HG03521 (cell line): ENCODE results near the gene AKAP17A.
A peak's percentile ranks its signal among the peaks of the same experiment; 100 is the strongest.

ENCODE experiments used
- ATAC-seq: cut with Tn5 transposase; IDR thresholded peaks from one replicate; pipeline ENCODE4 v1.9.1; 2021; ENCODE audit warnings: mild to moderate bottlenecking, moderate library complexity; ENCODE audit not compliant: unreplicated experiment

AKAP17A gene

DNA sequence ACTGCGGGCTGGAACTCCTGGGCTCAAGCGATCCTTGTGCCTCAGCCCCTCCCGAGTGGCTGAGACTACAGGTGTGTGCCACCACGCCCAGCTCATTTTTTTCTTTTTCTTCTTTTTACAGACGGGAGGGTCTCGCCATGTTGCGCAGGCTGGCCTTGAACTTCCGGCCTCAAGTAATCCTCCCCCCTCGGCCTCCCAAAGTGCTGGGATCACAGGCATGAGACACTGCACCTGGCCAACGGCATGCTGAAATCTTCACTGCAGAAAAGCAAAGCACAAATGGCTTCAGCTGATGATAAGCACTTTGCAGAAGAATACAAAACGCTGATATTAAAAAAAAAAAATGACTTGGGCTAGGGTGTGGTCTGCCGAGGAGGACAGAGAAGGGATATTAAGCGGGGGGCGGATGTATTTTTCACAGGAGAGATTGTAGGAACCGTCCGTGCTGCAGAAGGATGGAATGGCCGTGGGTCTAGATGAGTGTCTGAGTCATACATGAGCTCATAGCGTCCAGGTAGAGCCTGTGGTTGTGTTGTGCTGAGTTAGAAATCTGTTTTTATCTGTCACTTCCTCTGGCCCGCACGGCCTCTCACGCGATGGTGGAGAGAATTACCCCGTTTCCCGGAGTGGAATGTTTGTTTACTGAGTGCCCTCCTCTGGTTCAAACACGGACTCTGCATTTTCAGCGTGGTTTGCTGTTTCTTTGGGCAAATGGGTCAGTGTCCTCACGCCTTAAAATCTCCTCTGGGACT lies 8.5 kb upstream of the AKAP17A start:
- peak; percentile 76 for ATAC-seq

DNA sequence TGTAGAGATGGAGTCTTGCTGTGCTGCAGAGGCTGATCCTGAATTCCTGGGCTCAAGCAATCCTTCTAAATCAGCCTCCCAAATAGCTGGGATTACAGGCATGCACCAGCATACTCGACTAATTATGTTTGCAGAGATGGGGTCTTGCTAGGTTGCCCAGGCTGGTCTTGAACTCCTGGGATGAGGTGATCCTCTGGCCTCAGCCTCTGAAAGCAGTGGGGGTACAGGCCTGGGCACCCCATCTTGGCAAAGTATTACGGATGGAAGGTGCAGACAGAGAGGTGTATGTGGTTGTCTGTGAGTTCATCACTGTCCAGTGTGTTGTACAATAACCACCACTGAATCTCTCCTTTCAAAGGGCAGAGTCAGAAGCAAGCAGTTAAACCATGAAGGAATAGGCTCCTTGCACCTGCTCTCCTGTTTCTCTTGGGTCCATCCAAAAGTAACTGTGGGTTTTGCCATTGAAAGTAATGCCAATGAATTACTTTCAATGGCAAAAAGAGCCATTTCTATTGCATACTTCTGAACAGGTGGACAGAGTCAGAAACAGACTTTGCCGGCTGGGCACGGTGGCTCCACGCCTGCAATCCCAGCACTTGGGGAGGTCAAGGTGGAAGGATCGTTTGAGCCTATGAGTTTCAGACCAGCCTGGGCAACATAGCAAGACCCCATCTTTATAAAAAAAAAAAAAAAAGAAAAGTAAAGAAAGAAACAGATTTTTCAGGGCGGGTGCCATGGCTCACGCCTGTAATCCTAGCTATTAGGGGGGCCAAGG lies 7.0 kb upstream of the AKAP17A start:
- ATAC-seq: no peak

DNA sequence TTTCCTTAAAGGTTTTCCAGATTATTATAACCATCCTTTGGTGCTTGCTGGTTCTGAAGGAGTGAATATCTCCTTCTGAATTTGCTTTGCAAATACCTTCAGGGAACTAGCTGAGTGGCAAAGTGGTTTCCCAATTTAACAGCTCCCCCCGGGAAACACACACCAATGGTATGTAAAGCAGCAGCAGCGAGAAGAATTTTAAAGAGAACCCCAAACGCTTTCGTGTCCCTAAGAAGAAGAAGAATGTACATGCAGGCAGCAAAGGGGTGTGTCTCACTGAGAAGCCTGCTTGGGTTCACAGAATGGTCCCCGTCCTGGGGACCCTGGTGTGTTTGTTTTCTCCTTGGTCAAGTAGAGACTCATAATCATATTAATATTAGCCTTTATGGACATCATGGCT lies 4.2 kb upstream of the AKAP17A start:
- ATAC-seq: no peak

DNA sequence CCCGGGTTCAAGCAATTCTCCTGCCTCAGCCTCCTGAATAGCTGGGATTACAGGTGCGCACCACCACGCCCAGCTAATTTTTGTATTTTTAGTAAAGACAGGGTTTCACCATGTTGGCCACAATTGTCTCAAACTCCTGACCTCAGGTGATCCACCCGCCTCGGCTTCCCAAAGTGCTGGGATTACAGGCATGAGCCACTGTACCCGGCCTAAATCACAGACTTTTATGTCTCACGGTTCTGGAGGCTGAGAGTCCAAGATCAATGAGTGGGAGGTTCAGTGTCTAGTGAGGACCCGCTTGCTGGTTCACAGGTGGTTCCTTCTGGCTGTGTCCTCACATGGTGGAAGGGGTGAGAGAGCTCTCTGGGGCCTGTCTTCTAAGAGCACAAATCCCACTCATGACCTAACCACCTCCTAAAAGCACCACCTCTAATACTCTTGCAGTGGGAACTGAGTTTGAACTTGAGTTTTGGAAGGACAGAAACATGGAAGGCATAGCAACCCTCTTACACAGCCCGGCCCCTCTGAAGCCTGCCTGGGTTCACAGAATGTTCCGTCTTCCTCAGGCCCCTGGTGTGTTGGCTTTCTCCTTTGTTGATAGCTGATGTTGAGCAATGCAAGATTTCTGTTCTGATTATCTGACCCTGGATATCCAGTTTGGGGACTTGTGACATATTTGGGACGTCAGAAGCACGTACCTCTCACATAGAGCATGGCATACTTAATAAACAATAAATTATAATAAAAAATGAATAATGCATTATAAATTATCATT lies 1.9 kb upstream of the AKAP17A start:
- no peak for ATAC-seq

DNA sequence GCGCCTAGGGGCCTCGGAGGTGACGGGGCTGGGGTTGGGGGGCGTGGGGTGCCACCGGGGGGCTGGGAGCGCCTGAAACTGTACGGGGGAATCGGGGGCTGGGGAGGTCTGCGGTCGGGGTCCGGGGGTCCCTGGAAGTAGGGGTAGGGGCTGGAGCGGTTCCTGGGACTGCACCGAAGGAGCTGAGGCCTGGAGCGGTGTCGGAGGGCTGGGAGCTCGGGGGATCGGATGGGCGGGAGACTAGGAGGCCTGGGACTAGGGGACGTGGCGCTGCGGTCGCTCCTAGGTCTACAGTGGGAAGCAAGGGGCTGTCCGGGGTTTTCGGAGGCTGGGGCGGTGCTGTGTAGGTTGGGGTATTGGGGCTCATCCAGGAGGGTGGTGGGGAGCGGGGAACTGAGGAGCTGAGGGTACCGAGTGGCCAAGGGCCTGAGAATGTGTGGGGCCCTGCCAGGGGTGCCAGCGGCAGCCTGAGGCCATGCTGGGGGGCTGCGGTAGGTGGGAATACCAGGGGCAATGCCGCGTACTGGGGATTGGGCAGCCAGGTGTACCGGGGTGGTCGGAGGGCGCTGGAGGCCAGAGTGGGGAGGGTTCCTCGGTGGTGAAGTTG lies 562 bp downstream of the AKAP17A start:
- no peak for ATAC-seq

DNA sequence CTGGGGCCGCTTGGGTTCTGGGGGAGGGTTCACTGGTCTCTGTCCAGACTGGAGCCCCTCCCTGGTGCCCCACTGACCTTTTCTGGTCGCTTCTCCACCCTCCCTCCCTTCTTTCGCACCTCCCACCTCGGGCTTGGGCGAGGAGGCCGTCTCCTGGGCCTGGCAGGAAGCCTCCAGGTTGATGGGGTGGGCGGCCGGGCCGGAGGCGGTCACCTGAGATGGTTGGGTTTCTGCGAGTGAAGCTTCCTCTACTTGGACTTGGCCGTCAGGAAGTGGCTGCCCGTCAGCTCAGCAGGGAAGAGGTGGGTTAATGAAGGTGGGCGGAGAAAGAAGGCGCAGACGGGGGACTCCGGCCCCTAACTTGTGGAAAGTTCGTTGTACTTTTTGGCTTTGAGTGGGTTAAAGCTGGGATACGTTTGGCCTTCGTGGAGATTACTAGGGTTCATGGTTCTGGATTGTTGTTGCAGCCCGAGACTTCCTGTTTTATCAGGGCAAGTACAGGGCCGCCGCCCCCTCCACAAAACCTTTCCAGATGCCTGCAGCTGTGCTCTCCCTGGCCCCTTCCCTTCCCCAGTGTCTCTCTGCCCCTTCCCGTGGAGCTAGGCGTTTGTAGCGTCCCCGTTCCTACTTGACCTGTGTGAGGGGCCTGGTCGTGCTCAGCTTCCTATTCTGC lies 1.2 kb downstream of the AKAP17A start:
- ATAC-seq: no peak

DNA sequence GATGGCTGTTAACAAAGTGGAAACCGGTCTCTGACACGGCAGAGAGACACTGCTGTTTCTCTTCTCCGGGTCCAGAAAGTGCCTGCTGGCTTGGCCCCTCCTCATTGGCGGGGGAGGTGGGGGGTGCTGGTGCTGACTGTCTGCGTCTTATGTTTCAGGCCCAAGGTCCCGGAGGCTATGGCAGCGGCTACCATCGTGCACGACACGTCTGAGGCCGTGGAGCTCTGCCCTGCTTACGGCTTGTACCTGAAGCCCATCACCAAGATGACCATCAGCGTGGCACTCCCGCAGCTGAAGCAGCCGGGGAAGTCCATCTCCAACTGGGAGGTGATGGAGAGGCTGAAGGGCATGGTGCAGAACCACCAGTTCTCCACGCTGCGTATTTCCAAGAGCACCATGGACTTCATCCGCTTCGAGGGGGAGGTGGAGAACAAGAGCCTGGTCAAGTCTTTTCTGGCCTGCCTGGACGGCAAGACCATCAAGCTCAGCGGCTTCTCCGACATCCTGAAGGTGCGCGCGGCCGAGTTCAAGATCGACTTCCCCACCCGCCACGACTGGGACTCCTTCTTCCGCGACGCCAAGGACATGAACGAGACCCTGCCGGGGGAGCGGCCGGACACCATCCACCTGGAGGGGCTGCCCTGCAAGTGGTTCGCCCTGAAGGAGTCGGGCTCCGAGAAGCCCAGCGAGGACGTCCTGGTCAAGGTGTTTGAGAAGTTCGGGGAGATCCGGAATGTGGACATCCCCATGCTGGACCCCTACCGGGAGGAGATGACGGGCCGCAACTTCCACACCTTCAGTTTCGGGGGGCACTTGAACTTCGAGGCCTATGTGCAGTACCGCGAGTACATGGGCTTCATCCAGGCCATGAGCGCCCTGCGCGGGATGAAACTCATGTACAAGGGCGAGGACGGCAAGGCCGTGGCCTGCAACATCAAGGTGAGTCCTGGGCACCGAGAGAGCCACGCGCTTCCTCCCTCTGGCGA lies 2.2 kb downstream of the AKAP17A start:
- no peak for ATAC-seq

DNA sequence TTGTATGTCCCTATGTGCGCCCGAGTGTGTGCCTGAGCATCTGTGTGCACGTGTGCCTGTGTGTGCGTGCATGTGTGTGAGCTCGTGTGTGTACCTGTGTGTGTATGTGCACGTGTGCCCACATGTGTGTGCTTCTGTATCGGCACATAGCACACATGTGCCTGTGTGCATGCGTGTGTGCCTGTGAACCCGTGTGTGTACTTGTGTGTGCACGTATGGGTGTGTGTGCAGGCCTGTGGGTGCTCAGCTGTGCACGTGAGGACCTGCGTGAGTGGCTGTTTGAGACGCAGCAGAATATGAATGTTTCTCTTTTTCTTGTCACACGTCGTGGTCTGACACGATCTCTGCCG lies 4.3 kb downstream of the AKAP17A start:
- no peak for ATAC-seq

DNA sequence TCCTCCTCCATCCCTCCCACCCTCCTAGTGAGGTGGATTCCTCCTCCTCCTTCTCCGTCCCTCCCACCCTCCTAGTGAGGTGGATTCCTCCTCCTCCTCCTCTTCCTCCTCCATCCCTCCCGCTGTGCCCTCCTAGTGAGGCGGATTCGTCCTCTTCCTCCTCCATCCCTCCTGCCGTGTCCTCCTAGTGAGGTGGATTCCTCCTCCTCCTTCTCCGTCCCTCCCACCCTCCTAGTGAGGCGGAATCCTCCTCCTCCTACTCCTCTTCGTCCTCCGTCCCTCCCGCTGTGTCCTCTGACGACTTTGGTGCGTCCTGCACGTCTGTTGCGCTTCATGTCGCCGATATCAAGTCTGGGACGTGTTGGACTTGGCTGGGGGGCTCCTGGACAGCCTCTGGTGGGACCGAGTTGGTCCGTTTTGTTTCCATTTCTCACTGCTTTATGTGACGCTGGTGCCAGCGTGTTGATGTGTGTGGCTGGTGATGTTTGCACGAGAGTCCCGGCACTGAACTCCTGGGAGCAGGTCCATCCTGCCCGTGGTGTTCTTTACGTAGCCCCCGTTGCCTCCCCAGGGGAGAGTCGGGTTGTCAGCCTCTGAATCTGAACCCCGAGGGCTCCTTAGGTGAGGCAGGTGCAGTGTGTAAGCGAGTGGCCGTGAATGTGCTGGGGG lies 5.4 kb downstream of the AKAP17A start:
- ATAC-seq: no peak

DNA sequence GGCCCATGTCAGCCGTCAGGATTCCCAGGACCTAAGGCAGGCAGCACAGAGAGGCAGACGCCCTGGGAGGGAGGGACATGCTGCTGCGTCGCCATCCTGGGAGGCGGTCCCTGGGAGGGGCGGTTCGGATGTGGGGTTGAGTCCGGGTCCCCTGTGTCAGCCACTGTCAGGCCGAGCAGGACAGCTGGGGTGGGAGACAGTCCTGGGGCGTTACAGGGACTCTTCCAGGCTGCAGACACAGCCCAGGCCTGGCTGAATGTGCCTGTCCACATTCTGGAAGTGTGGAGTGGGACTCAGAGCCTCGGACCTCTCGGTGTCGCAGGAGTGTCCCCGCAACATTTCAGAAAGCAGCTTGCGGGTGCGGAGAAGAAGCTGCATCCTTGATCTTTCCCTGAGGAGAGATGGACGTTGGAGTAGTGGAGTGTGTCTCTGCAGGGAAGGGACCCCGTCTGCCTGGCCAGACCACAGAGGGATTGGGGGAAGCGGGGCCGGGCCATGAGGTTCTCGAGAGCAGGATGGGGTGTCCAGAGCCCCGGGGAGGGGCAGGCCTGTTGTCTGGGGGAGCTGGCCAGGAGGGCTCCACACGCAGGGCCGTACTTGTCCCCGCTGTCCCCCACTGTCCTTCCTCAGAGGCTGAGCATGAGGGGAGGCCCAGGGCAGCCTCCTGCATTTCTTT lies 6.1 kb downstream of the AKAP17A start:
- no peak for ATAC-seq

DNA sequence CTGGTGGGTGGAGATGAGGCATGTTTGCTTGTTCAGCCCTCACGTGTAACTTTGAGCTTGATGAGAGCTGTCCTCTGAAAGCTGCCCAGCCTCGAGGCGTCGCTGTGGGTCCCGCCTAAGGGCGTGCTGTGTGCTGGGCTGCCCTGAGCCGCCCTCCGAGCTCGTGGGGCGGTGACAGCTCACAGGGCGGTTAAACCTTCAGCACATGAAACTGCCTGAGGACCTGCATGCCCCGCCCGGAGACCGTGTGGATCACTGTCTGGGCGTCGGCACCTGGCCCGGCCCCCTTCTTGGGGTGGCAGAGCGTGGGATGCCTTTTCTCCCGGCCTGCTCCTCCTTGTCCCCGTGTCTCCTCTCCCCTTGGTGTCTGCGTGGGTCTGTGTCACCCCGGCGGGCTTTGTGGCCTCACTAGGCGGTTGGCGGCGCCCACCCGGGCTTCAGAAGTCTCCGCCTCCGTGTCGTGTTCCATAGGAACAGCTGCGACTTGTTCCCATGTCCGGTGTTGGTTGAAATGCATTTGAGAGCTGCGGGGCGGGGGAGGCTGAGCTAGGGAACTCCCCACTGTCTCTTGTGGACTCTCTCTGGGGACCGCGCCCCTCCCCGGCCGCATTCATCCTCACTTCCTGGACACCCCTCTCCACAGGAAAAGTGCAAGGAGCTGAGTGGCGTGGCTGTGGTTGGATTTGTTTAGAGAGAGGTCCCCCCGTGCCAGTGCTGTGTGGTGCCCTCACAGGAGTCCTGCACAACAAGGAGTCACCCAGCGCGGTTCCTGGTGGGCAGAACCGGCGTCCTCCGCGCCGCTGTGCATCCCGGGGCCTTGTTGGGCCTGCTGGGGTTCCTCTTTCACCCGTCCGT lies 6.8 kb downstream of the AKAP17A start:
- peak; percentile 63 for ATAC-seq

DNA sequence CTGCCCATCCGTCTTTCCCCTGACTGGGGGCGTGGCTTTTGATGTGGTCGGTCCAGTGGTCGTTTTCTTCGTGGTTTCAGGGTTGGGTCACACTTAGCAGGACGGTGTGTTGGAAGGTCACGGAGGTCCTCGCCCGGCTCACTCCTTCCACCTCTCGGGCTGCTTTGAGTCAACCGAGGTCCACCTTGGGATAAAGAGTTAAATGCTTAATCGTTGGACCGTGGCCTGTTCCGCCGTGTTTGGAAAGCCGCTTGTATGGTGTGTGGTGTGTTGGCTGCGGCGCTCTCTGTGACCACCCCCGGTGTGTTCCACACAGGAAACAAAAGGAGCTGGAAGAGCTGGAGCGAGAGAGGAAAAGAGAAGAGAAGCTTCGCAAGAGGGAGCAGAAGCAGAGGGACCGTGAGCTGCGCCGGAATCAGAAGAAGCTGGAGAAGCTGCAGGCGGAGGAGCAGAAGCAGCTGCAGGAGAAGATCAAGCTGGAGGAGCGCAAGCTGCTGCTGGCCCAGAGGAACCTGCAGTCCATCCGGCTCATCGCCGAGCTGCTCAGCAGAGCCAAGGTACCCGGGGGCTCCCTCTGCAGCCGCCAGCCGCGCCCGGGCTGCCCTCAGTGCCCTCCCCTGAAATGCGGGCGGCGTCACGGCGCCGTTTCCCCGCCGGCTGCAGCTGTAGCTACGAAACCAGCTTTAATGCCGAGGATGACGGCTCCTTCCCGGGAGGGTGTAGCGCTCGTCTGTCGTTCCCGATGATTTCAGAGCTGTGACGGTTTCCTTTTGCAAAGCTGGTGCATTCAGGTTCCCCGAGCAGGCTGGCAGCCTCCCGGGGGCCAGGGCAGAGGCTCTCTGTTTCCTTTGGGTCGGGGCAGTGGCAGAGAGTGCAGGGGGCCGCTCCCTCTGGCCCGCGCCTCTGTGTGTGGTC lies 7.7 kb downstream of the AKAP17A start:
- ATAC-seq: peak; percentile 4

DNA sequence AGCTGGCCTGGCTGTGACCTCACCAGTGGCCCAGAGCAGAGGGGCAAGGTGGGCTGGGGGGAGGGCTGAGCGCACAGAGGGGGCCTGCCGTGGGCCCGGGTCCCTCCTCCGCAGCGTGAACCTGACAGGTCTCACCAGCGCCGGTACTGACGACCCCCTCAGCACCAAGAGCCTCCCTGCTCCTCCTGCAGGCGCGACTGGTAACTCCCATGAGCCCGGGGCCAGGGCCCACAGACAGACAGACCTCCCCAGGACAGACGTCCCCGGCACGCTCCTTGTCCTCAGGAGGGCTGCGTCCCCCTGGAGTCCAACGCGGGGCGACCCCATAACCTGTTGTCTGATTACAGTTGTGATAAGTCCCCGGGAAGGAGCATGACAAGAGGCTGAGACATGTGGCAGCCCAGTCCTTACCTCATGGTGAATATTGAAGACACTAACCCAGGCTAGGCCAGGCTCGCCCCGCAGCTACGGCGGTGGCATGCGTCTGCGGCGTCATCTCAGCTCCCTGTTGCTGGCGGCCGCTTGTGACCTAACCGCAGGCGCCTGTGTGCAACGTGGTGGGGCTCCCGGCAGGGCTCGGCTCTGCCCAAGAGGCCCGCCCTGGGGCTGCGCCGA lies 8.5 kb downstream of the AKAP17A start:
- no peak for ATAC-seq

DNA sequence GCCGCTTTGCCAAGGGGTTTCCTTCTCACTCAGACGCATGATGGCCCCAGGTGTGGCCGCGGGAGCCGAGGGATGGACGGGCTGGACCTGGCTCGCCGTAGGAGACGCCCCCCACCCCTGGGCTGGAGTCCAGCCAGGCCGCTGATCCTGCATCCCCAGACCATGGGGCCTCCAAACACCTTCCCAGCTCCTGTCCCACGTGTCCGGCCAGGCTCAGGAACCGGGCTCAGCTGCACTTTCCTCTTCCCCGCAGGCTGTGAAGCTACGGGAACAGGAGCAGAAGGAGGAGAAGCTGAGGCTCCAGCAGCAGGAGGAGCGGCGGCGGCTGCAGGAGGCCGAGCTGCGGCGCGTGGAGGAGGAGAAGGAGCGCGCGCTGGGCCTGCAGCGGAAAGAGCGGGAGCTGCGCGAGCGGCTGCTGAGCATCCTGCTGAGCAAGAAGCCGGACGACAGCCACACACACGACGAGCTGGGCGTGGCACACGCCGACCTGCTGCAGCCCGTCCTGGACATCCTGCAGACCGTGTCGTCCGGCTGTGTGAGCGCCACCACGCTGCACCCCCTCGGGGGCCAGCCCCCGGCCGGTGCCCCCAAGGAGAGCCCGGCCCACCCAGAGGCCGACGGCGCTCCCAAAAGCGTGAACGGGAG lies 9.1 kb downstream of the AKAP17A start:
- ATAC-seq: no peak

DNA sequence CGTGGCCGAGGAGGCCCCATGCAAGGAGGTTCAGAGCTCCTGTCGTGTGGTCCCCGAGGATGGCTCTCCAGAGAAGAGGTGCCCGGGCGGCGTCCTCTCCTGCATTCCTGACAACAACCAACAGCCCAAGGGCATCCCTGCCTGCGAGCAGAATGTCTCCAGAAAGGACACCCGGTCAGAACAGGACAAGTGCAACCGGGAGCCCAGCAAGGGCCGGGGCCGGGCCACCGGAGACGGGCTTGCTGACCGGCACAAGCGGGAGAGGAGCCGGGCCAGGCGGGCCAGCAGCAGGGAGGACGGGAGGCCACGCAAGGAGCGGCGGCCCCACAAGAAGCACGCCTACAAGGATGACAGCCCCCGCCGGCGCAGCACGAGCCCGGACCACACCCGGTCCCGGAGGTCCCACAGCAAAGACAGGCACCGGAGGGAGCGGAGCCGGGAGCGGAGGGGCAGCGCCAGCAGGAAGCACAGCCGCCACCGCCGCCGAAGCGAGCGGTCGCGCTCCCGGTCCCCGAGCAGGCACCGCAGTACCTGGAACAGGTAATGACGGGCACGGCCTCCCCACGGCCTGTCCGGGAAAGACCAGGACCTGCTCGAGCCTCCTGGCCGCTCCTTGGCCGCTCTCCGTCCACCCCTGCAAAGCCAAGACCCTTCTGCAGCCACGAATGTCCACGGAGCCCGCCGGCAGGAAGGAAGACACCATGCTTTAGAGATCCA lies 9.8 kb downstream of the AKAP17A start:
- no peak for ATAC-seq
